Fibroblast of lung (primary cell): ENCODE measurements around the gene ZNF469. TPM values are rescaled to one million over a fixed set of nuclear protein-coding genes. Genes with fewer than 3 reads are reported as not detected.

Experiments
- DNase-seq, 2 donors: peaks; one replicate each; pipeline versions ENCODE4 v3.0.0 to v3.0.0-alpha.2; 2010; ENCODE audit warnings: low read depth in 2 of 2
- H2AFZ ChIP-seq: 2 replicates; pipeline ENCODE4 v1.5.1; 2012; ENCODE audit warnings: low read length, control low read depth, inconsistent platforms
- H3K27ac ChIP-seq: 2 replicates; pipeline ENCODE4 v1.5.1; 2011; ENCODE audit warnings: low read length, control low read depth; ENCODE audit not compliant: insufficient read depth
- H3K27me3 ChIP-seq: 2 replicates; pipeline ENCODE4 v1.5.1; 2011; ENCODE audit warnings: mild to moderate bottlenecking, low read length; ENCODE audit not compliant: control insufficient read depth, insufficient read depth
- H3K36me3 ChIP-seq: 2 replicates; pipeline ENCODE4 v1.5.1; 2011; ENCODE audit warnings: low read length; ENCODE audit not compliant: control insufficient read depth, insufficient read depth
- H3K4me1 ChIP-seq: 2 replicates; pipeline ENCODE4 v1.5.1; 2011; ENCODE audit warnings: low read length; ENCODE audit not compliant: control insufficient read depth, insufficient read depth; ENCODE audit errors: extremely low read depth
- H3K4me2 ChIP-seq: 2 replicates; pipeline ENCODE4 v1.5.1; 2011; ENCODE audit warnings: low read length, control low read depth; ENCODE audit not compliant: insufficient read depth; ENCODE audit errors: extremely low read depth
- H3K4me3 ChIP-seq, 4 experiments: fragments of 200-600 bp in 1 of 4; sonication (generic) in 1 of 4; replicated peaks in 1 of 4; 2 replicates each; pipeline ENCODE4 v1.5.1; 2011 to 2016; ENCODE audit warnings: low read length in 4 of 4, low read depth in 3 of 4, mild to moderate bottlenecking in 3 of 4, control low read depth in 2 of 4, inconsistent platforms in 1 of 4, mixed read lengths in 1 of 4; ENCODE audit not compliant: insufficient read depth in 1 of 4; ENCODE audit errors: control extremely low read depth in 1 of 4
- H3K79me2 ChIP-seq: 2 replicates; pipeline ENCODE4 v1.5.1; 2012; ENCODE audit warnings: mild to moderate bottlenecking, low read length, inconsistent platforms; ENCODE audit not compliant: control insufficient read depth, insufficient read depth
- H3K9ac ChIP-seq: 2 replicates; pipeline ENCODE4 v1.5.1; 2011; ENCODE audit warnings: mild to moderate bottlenecking, low read length, control low read depth; ENCODE audit not compliant: insufficient read depth
- H3K9me3 ChIP-seq: 2 replicates; pipeline ENCODE4 v1.5.1; 2012; ENCODE audit warnings: low read depth, low read length; ENCODE audit not compliant: control insufficient read depth, insufficient read depth
- H4K20me1 ChIP-seq: 2 replicates; pipeline ENCODE4 v1.5.1; 2011; ENCODE audit warnings: low read length; ENCODE audit not compliant: control insufficient read depth, insufficient read depth; ENCODE audit errors: extremely low read depth
- CTCF ChIP-seq, 2 donors: IDR thresholded peaks in 1 of 2; conservative IDR thresholded peaks in 1 of 2; 1 replicate in 1 of 2; 2 replicates in 1 of 2; pipeline ENCODE4 v1.5.1; 2011 to 2012; ENCODE audit warnings: low read length in 2 of 2, control low read depth in 1 of 2, inconsistent platforms in 1 of 2, low read depth in 1 of 2, mild to moderate bottlenecking in 1 of 2
- EZH2 ChIP-seq: IDR thresholded peaks from 2 replicates; pipeline ENCODE4 v1.5.1; 2012; ENCODE audit warnings: low read length, control low read depth, mild to moderate bottlenecking; ENCODE audit errors: missing control alignments
- polyA plus RNA-seq, 2 donors: library from polyadenylated mRNA; depleted of rRNA in 1 of 2; stranded (reverse) in 1 of 2; unstranded in 1 of 2; fragments of >200 nt; gene quantifications; 2 replicates each; pipeline ENCODE4 v1.2.1, GENCODE V29; 2011 to 2012; ENCODE audit warnings: missing spikeins in 1 of 2
- total RNA-seq: library from RNA; depleted of rRNA; stranded (reverse); fragments of >200 nt; gene quantifications from 2 replicates; pipeline ENCODE4 v1.2.1, GENCODE V29; 2014

Gene ZNF469
- total and polyA plus RNA-seq, 2 donors (not counting 1 experiment from before 2014, with no cell fraction given), result 0.82 to 1.5 TPM

- H3K36me3 ChIP-seq, result no peaks in the 10 kb centered on the region
- TF ChIP-seq EZH2 (no peak), CTCF (conservative IDR thresholded peaks at IDR 0.05 in 1 of 2, IDR thresholded peaks at IDR 0.05 in 1 of 2; ENCODE audit: low read depth in 1 of 2, low read length in 2 of 2) (no peak)
- H4K20me1 ChIP-seq, result no peaks in the 10 kb centered on the region
These were observed 33.1 kb downstream of the ZNF469 start for GRCh38 chr16:88415713-88416323.

GRCh38 chr16:88416686-88417085, 33.9 kb downstream of the ZNF469 start:
- TF ChIP-seq CTCF (conservative IDR thresholded peaks at IDR 0.05 in 1 of 2, IDR thresholded peaks at IDR 0.05 in 1 of 2; ENCODE audit: low read depth in 1 of 2, low read length in 2 of 2) (no peak), EZH2 (no peak)
- H3K36me3 ChIP-seq, result no peaks in the 10 kb centered on the region
- H3K4me1 ChIP-seq, result no peaks in the 10 kb centered on the region
- no peaks in the 10 kb centered on the region for H3K79me2 ChIP-seq
- H2AFZ ChIP-seq, result no peak overlapping the region
- H3K4me2 ChIP-seq, result no peak overlapping the region
- H3K9me3 ChIP-seq, result no peaks in the 10 kb centered on the region
- no peak overlapping the region for H3K4me3 ChIP-seq
- H3K27ac ChIP-seq, result no peak overlapping the region
- no peak overlapping the region for H3K9ac ChIP-seq
- no peaks in the 10 kb centered on the region for H3K27me3 ChIP-seq
- no peak for DNase-seq
- H4K20me1 ChIP-seq, result no peaks in the 10 kb centered on the region

More at GRCh38 chr16:88415713-88416323, 33.1 kb downstream of the ZNF469 start:
- Histone ChIP-seq H3K79me2 (no peaks in the 10 kb centered on the region), H3K4me2 (no peak overlapping the region), H3K27ac (no peak overlapping the region), H3K9me3 (no peaks in the 10 kb centered on the region), H3K4me3 (no peak overlapping the region), H2AFZ (no peak overlapping the region), H3K27me3 (no peaks in the 10 kb centered on the region), H3K9ac (no peak overlapping the region), H3K4me1 (no peaks in the 10 kb centered on the region)
- no peak for DNase-seq

- Histone ChIP-seq H4K20me1 (no peaks in the 10 kb centered on the region), H3K4me2 (no peak overlapping the region), H3K9ac (no peak overlapping the region), H3K27me3 (no peaks in the 10 kb centered on the region), H3K9me3 (no peaks in the 10 kb centered on the region), H3K4me3 (no peak overlapping the region), H2AFZ (no peak overlapping the region), H3K79me2 (no peaks in the 10 kb centered on the region), H3K27ac (no peak overlapping the region), H3K4me1 (no peaks in the 10 kb centered on the region), H3K36me3 (no peaks in the 10 kb centered on the region)
- no peak for DNase-seq
- no peak for TF ChIP-seq EZH2
These were observed 35.1 kb downstream of the ZNF469 start for GRCh38 chr16:88417684-88418476.
